HG02642 (cell line): ENCODE data around the gene ALKBH7.
"Not testable (repeated sequence)": the region's sequence is repeated elsewhere in the genome, so short reads cannot be mapped to it uniquely, and the experiment has no call there.

ENCODE experiments used
- ATAC-seq: cut with Tn5 transposase; IDR thresholded peaks from one replicate; pipeline ENCODE4 v1.9.1; 2021; ENCODE audit warnings: mild to moderate bottlenecking; ENCODE audit not compliant: unreplicated experiment, poor library complexity

The ALKBH7 gene

DNA sequence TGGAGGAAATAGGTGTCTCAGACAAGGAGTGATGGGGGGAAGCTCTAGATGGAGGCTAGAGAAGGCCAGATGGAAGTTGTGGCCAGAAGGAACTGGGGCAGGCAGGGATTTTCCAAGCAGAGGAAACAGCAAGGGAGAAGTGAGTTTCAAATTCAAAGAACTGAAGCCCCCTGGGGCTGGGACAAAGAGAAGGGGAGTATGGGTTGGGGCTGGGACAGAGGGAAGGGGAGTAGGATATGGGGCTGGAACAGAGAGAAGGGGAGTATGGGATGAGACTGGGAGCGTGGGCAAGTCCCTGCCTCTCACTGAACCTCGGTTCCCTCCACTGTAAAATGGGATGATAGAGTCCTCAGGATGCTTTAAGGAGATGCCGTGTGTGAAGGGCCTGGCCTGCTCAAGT is 22.2 kb downstream of the ALKBH7 start:
- no peak for ATAC-seq

DNA sequence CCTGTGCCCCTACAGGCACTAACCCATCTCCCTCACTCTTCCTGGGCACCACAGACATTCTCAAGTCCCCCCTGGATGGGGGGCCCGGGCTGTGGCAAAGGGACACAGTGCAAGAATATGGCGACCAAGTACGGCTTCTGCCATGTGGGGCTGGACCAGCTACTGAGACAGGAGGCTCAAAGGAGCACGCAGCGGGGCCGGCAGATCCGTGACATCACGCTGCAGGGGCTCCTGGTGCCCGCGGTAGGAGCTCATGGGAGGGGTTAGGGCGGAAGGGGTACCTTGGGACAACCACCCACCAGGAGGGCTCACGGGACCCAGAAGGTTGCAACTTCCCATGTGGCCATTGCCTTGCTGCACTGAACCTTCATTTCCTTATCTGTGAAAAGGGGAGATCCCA is 23.7 kb downstream of the ALKBH7 start:
- no peak for ATAC-seq

DNA sequence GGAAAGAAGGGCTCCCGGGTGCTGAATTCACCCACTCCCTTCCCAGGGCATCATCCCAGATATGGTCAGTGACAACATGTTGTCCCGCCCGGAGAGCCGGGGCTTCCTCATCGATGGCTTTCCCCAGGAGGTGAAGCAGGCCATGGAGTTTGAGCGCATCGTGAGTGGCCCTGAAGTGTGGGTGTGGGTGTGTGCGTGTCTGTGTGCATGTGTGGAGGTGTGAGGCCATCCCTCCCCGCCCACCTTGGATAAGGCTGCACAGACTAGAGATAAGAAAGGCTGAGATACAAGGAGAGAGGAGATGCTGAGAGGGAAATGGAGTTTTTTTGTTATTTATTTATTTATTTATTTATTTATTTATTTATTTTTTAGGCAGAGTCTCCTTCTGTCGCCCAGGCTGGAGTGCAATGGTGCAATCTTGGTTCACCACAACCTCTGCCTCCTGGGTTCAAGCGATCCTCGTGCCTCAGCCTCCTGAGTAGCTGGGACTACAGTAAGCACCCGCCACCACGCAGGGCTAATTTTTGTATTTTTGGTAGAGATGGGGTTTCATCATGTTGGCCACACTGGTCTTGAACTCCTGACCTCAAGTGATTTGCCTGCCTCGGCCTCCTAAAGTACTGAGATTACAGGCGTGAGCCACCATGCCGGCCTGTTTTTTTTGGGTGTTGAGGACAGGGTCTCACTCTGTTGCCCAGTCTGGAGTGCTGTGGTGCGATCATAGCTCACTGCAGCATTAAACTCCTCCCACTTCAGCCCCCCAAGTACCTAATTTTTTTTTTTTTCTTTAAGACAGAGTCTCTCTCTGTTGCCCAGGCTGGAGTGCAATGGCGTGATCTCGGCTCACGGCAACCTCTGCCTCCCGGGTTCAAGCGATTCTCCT is 27.7 kb downstream of the ALKBH7 start:
- not testable (repeated sequence) for ATAC-seq

DNA sequence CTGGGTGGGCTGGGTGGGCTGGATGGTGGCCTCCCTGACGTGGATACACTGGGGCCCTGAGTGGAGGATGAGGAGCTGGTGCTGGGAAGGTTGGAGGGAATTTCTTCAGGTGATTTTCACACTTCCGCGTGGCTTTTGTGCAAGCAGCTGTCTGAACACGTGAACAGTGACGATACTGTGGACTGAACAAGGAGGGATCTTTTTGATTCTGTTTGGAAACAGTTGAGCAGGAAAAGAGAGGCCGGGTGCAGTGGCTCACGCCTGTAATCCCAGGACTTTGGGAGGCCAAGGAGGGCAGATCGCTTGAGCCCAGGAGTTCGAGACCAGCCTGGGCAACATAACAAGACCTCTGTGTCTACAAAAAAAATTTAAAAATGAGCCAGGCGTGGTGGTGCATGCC is 29.5 kb downstream of the ALKBH7 start:
- ATAC-seq = no peak

DNA sequence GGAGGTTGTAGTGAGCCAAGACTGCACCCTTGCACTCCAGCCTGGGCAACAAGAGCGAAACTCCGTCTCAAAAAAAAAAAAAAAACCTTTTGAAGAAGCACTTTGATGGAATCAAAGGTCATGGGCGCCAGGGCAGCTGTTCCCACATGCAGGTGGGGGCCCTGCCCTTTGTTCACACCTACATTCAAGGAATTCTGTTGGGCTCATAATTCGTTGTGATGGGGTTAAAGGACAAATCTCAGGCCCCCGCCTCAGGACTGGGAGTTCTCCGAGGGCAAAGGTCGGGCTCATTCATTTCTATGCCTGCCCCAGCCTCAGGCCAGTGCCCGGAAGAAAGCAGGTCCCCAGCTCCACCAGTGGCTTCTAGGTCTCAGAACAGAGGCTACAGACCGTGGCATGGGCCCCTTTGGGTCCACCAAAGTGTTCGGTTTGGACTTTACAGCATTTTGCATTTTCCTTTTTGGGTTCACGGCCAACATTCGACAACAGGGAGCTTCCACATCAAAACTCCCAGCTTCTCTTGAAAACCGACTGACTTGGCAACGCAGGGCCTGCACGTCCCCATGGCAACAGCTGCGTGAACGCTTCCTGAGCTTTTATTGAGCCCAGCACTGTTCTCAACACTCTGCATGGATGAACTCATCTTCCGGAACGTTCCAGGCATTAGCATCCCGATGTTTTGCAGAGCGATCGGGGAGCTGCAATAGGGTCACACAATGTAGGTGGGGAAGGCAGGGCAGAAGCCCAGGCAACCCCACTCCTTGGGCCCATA is 30.4 kb downstream of the ALKBH7 start:
- ATAC-seq = no peak

DNA sequence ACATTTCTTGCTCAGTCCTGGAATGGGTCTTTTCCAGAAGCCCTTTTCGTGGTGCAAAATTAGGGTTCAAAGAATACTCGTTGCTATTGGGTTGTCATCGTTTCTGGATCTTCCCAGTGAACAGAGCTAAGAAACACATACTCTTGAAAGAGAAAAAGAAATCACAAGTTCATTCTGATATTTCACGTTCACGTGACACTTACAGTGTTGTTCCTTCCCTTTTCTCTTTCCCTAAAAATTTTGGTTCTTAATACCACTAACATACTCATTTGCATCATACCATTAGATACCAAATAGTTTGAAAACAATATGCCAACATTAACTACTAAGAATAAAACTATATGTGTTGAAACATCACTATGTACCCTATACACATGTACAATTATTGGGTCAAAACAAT is 33.8 kb downstream of the ALKBH7 start:
- ATAC-seq = no peak

DNA sequence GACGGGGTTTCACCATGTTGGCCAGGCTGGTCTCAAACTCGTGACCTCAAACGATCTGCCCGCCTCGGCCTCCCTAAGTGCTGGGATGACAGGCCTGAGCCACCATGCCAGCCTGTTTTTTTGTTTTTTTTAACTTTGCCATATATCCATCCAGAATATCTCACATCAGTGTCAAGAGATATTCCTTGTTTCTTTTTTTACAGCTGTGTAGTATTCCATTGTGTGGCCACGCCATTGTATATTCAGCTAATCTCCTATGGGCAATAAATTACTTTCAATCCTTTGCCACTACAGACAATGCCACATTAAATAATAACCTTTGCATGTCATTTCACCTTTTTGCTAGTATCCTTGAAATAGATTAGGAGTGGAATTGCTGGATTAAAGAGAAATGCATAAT is 36.8 kb downstream of the ALKBH7 start:
- no peak for ATAC-seq

DNA sequence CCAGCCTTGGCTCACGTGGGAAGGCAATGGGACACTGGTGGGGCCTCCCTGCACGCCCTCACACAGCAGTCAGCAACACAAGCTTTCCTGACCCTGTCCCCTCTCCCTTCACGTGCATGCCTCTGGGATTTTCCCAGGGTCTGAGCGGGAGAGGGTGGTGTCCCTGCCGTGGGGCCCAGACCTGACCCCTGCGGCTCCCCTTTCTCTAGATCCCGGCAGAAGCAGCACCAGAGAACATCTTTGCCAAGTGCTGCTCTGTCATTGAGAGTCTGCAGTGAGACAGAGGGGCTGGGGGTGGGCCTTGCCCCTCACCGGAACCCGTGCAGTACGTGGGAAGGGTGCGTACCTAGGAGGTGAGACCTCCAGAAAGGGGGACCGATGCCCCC is 39.5 kb downstream of the ALKBH7 start:
- no peak for ATAC-seq

DNA sequence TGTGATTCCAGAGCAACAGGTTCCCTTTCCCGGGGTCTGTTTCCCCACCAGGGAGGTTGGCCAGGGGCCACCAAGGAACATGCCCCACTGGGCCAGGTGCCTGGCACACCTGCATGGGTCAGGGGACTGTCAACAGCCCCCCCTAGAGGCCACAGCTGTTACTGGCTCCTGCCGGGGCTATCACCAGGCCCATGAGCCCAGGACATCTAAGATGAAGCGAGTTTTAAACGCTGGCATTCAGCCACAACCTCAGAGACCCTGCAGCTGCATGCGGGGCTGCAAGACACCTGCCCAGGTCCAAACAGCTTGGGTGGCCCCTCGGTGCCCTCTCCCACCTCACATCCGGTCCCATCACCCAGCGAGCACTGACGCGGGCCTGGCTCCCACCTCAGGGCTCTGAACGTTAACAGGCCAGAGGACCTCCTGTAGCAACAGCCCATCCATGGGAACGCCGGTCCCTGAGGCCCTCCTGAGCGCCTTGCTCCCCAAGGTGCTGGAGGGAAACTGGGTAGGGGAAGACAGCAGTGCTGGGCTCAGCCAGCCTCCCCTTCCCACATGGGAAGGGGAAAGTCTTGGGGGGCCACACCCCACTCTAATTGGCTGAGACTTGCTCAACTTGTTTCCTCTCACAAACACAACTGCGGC is 40.0 kb downstream of the ALKBH7 start:
- no peak for ATAC-seq

DNA sequence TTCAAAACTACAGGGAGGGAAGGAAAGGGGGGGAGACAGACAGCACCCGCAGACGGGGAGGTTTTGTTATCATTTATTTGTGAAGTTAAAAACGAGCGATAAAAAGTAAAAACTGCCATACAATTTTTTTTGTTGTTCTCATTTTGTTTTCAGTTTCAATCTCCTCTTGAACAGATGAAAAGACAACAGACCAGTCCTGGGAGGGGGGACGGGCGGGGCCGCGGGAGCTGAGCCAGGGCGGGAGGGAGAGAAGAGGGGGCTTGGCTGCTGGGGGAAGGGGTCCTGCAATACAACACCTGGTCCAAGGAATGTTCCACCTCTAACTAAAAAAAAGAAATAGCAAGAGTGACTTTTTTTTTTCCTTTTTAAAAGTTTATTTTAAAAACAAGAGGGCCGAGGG is 40.7 kb downstream of the ALKBH7 start:
- no peak for ATAC-seq

DNA sequence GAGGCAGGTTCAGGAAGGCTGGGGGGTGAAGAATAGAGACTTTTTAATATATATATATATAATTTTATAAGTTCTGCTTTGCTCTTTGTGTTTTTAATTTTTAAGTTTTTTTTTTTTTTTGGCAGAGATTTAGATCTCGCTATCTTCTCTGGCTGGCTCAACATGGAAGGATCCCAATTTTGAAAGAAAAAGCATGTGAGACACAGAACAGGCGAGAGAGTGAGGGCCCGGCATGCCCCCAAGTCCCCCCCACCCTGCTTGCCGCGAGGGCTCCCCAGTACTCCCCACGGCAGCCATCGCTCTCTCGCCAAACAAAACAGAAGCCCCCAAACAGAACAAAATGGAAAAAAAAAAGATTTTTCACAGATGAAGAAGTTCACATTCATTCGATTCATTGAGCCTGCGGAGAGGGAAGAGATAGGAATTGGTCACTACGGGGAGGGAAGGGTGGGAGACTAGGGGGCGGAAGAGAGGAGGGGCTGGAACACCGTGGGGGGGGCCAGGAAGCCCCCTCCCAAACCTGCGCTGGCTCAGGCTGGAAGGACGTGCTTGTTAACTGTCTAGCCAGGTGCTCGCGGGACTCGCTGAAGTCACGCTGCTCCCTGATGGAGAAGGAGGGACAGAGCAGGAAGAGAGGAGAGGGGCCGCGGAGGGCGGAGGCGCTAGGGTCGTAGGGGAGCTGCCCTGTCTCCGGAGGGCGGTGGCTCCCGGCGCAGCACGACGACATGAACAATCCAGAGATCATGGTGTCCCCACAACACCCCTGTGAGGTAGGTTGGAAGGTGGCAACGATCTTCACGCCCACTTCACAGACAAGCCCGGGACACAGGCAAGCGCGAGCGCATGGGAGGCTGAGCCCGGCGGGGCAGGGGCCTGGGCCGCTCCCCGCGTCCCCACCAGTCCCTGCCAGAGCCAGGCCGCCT is 41.4 kb downstream of the ALKBH7 start:
- ATAC-seq = no peak

DNA sequence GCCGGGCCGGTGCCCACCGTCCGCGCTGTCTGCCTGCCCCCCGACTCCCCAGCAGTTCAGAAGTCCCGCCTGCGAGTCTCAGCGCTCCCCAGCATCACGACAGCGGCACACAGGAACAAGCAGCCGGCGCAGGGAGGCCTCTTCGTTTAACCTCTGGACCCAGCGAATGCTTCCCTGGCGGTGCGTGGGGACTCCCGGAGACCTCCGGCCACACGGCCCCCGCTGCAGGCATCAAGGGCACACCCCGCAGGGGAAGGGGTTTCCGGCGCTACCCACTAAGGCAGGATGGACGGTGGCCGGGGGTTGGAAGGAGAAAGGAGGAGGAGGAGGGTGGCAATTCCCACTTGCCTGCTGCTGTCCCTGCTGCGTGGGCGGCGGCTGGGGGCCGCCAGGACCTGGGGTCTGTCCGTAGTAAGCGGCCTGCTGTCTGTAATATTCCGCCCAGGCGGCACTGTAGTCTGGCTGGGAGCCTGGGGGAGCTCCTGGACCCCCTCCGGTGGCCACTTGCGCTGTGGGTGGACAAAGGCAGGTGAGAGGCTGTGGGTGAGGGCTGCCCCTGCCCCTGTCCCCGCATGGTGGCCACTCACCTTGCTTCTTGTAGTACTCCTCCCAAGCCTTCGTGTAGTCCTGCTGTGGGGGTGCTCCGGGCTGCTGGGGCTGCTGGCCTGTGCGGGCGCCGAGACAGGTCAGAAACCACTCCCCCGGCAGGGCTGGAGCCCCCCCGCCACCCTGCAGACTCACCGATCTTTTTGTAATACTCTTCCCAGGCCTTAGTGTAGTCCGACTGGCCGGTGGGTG is 42.4 kb downstream of the ALKBH7 start:
- no peak for ATAC-seq

DNA sequence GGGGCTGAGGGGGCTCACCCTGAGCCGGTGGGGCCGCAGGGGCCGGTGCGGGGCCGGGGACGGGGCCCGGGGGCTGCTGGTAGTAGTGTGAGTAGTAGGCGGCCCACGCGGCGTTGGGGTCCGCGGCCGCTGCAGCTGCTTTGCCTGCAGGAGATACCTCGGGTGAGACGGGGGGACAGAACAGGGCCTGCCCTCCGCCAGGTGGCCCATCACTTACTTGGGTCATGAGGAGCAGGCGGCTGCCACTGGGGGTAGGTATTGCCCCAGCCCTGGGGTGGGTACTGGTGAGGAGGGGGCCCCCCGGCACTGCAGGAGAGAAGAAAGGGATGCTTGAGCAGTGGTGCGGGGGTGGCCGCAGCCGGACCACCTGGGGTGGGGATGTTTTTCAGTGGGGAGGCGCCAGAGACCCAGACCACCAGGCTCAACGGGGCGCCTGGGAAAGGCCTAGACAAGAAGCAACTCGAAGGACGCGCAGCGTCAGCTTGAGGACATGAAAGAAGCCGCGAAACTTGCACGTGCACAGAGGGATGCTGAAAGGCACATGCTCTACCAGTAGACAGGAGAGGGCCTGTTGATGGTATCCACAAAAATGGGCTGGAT is 43.1 kb downstream of the ALKBH7 start:
- ATAC-seq = no peak

DNA sequence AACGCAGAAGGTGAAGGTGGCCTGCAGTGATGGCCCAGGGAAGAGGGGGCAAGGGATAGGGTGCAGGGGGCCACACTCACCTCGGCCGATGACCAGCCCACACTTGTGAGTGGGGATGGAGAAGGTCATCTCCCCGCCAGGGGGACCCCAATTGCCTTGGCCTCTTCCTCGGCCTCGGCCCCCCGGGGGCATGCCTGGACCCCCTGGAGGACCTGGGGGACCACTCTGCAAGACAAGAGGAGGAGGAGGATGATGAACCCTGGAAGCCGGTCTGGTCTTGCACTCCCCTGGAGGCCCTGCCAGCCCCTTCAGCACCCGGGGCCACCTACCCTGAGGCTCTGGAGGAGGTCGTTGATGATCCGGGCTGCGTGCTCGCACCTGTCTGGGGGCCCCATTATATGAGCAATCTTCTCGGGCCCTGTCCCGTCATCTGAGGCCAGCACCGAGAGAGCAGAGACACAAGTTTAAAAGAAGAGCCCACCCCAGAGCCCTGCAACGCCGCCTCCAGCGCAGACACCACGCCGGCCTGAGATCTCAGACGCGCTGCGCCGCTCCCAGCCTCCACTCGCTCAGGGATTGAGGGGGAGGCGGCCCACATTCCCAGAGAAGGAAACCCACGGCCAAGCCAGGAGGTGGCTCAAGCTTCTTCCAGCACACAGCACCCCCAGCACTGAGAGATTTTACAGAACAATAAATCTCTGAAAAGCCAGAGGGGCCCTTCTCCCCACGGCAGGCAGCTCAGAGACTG is 44.2 kb downstream of the ALKBH7 start:
- no peak for ATAC-seq

DNA sequence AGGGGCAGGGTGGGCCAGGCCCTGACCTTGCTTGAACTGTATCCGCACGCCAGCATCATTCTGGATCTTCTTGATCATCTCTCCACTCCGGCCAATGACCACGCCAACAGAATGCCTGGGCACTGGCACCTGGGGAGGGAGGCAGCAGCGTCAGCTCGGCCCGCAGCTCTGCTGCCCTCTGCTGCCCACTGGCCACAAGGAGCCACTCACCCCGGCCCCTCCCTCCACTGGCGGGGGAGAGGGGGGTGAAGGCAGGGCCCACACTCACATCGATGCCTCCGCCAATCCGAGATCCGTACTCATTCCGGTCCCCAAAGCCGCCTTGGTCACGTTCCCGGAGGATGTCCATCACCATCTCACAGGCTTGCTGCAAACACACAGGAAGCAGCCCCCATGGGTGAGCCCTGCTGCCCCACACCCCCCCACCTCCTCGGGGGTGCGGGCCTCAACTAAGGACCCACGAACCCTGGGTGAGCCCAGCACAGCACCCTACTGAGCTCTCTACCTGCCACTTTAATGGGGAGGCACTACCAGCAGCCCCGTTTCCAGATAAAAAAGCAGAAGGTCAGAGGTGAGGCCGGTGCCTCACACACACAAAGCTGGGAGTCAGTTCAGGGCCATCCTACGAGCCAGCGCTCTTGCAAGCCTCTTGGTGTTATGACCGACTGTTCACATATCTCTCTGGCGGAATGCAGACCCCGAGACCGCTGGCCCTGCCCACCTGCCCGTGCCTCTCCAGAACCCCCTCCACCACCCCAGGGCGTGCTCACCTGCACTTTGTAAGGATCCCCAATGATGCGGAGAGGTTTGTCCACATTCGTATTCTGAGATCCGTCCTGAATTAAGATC is 45.3 kb downstream of the ALKBH7 start:
- no peak for ATAC-seq

DNA sequence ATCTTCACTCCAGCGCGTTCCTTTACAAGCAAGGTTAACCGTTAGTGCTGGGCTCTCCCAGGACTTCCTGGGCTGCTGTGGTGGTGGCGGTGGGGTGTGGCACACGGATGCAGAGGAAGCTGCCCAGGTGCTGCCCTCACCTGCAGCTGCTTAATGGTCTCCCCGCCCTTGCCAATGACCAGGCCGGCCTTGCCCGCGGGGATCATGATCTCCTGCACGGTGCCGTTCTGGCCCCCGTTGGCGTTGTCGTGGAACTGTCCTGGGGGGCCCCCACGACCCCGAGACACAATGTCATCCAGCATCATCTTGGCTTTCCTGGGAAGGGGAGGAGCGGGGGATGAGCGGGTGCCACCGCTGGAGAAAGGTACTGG is 46.0 kb downstream of the ALKBH7 start:
- ATAC-seq = no peak
